Measurements from ENCODE around the gene RNASE1.

RNASE1 gene

DNA sequence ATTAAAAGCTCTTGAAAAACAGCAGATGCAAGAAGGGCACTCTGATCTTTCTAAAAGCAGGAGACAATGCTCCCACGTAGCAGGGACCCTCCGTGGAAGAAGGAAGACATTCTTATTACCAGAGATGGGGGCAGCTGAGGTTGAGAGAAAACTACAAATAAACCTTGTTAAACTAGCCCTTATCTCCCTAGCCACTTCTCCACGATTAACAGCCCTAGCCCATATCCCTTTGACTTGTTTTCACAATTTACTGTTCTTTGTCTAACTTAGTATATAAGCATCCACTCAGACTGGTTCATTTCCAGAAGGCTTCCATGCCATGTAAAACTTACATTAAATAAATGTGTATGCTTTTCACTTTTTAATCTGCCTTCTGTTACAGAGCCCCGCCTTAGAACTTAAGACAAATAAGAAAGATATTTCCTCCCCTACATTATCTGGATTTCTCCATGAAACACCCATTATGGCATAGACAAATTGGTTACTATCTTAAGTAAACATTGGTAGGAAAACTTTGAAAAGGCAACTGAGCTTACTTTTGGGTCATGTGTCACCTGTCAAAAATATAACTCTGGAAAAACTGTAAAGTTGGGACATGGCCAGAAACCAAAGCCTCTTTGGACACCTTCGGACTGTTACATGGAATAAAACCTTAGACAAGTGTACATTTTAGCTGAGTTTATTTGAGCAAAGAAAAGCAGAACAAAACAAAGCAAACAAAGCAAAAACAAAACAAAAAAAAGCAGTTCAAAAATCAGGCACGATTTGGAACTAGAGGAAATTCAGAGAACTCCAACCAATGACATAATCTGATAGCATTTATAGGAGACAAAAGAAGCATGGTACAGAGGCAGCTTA is 4.9 kb upstream of the RNASE1 start:
- DNase-seq (ENCODE audit: low spot score), result no peak

GRCh38 chr14:20805485-20805884 is 2.8 kb upstream of the RNASE1 start:
- DNase-seq (ENCODE audit: low spot score), result no peak

DNA sequence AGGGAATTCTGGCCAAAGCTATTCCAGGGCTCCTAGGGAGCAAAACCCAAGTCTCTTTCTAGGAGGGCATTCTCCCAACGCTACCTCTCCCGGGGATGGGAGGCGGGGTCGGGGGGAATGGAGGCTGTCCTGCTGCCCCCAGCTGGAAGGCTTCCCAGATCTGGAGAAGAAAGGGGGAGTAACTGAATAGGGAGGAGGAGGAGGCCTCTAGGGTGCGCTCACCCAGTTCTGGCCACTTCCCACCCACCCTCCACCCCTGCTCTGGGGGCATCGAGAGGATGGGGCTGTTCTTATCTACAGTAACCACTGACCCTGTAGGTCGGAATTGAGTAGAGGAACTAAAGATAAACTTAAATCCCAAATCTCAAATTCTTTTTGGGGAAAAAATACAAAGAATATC is 579 bp upstream of the RNASE1 start:
- DNase-seq (ENCODE audit: low spot score), result no peak

GRCh38 chr14:20801726-20802125 is 918 bp downstream of the RNASE1 start:
- DNase-seq (ENCODE audit: low spot score), result no peak

DNA sequence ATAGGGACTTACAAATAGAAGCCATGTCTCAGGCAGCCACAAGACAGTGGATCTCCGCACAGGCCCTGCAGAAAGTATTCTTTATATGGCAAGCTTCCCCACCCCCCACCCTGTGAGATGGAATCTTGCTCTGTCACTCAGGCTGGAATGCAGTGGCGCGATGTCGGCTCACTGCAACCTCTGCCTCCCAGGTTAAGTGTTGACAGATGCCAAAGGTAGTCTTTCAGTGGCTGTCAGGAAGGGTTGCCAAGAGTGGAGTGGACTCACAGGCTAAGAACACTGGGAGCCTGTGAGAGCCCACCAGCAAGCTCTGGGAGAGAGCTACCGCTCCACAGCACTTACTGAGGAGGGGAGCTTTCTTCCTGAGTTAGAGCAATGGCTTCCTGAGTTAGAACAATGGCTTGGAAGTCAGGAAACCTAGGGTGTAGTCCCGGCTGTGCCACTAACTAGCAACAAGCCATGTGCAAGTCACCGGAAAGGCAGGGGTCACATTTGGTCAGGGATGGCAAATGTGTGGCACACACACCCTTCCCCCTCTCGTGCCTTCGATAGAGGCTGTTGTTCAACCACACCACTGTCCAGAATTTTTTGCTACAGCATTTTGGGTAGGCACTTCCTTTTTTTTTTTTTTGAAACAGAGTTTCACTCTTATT is 2.6 kb downstream of the RNASE1 start:
- DNase-seq (ENCODE audit: low spot score), result no peak

DNA sequence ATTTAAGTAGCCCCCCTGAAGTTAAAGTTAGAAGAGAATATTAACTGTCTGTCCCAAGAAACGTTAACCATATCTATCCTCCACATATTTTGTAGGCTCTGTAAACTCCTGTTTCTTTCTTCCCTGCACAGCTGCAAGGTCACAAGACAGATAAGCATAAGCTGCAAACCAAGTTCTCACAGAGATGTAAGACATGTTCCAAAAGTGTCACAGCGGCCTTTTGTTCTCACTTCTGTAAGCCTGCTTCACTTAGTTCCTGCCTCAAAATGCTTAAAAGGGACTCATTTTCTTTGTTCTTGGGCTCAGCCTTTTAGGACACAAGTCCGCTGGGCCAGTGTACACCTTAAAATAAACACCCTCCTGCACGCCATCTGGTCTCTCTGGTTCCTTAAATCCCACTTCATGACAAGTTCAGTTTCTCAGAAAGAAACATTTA is 3.2 kb downstream of the RNASE1 start:
- DNase-seq (ENCODE audit: low spot score), result no peak

DNA sequence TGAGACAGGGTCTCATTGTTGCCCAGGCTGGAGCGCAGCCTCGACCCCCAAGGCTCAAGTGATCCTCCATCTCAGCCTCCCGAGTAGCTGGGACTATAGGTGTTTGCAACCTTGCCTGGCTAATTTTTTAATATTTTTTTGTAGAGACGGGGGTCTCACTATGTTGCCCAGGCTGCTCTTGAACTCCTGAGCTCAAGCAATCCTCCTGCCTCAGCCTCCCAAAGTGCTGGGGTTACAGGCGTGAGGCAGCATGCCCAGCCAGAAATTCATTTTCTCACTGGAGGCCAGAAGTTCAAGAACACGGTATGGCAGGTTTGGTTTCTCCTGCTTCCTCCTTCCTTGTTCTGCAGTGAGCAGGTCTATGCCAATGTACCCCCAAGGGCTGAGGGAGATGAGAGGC is 3.7 kb downstream of the RNASE1 start:
- no peak for DNase-seq (ENCODE audit: low spot score)

DNA sequence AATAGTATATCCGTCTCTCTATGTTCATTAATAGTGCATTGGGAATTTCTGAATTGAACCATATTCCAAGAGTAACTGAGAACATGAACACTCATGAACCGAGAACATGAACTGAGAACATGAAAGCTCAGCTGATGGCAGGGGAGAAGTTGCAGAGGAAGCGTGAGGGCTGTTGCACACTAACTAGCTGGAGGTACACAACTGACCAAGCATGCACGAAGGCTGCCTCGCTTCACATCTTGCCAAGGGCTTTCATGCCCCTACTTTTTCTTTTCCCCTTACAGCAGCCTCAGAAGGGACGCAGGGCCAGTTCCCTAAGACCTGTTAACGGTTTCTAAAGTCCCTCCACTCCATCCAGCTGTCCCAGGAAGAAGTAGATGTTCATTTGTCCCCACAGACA is 4.3 kb downstream of the RNASE1 start:
- no peak for DNase-seq (ENCODE audit: low spot score)

- DNase-seq (ENCODE audit: low spot score), result no peak
These were observed 5.5 kb downstream of the RNASE1 start for GRCh38 chr14:20797164-20797563.

DNA sequence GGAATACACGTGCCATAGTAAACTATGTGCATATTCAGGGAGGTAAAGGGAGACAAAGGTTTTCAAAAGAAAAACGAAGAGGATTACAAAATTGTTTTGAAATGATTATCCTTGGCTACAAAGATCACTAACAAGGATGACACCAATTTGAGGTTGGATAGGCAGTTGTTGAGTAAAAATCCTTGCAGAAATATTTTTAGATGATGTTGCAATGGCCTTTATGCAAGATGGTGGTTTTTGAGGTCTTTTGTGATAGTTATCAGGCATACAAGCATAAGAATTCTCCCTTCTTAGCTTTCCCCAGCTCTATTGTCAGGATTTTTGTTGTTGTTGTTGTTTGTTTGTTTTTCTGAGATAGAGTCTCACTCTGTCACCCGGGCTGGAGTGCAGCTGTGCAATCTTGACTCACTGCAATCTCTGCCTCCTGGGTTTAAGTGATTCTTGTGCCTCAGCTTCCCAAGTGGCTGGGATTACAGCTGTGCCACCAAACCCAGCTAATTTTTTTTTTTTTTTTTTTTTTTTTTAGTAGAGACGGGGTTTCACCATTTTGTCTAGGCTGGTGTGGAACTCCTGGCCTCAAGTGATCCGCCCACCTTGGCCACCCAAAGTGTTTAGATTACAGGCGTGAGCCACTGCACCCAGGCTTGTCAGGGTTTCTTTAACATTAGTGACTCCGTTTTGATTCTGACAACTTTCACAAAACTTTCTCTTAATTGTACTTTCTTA is 7.8 kb downstream of the RNASE1 start:
- DNase-seq (ENCODE audit: low spot score), result no peak

- no peak for DNase-seq (ENCODE audit: low spot score)
These were observed 10.1 kb downstream of the RNASE1 start for GRCh38 chr14:20792556-20792955.

DNA sequence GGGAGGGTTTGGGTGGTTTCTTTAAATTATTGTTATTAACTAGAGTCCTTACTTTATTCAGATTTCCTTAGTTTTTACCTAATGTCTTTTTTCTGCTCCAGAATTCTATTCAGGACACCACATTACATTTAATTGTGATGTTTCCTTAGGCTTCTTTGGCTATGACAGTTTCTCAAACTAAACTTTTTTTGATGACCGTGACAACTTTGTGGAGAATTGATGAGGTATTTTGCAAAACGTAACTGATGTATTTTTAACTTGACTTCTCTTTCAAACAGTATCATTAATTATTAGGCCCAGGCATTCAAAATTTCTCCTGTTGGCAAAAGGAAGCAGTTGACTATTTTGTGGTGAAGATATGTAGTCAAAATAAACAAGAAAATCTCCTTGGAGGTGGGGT is 11.0 kb downstream of the RNASE1 start:
- DNase-seq (ENCODE audit: low spot score), result no peak

DNA sequence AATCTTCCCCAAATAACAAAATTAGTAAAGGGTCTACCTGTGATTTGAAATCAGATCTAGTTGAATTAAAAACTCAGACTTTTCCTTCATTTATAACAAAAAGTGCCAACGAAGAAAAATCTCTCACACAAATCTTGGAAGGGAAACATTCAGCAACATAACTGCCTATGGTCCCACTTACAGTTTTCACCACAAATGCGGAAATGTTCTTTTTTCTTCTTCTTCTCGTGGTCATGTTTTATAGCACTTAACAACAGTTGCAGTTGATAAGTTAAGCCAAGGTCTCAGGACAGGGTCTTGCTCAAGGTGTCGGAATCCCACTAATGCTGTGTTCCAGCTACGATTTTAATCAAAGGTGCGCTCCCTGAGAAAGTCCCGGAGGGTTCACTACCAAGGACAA is 11.5 kb downstream of the RNASE1 start:
- no peak for DNase-seq (ENCODE audit: low spot score)

DNA sequence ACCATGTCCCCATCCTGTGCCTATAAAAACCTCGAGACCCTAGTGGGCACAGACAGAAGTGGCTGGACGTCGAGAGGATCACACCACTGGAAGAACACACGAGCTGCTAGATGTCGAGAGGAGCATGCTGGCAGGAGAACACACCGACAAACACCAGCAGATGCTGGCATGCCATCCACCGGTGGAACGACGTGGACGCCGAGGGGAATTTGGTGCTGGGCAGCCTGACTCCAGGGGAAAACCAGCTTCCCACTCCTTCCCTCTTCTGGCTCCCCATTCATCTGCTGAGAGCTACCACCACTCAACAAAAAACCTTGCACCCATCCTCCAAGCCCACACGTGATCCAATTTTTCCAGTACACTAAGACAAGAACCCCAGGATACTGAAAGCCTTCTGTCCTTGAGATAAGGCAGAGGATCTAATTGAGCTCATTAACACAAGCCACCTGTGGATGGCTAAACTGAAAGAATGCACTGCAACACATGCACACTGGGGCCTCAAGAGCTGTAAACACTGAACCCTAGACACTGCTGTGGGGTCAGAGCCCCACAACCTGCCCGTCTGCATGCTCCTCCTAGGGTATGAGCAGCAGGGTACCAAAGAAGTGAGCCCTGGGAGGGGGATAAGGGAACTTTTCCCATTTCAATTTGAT is 12.1 kb downstream of the RNASE1 start:
- DNase-seq (ENCODE audit: low spot score), result no peak

DNA sequence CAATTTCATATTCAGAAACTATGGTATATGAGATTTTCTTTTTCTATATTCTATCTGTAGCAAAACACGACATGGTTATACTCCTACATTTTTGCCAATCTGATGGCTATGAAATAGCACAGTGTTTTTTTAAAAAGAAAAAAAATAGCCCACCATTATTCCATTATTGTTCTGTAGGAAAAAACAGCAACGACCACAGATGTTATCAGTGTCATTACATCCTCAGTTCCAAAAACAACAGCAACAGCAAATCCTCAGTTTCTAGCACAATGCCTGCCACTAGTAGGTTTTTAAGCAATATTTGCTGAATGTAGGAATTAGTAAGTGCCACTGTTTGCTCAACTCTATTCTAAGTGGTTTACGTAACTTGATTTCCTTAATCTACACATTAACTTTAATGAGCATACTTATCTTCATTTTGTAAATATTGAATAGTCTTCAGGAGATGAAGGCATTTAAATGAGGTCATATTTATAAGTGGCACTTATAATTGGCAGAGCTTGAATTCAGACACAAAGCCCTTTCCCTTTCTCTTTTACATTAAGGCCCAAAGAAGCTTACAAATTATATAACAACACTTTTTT is 13.3 kb downstream of the RNASE1 start:
- no peak for DNase-seq (ENCODE audit: low spot score)

- DNase-seq (ENCODE audit: low spot score), result no peak
These were observed 15.6 kb downstream of the RNASE1 start for GRCh38 chr14:20787025-20787424.

- DNase-seq (ENCODE audit: low spot score), result no peak
These were observed 20.3 kb downstream of the RNASE1 start for GRCh38 chr14:20782280-20782890.

DNA sequence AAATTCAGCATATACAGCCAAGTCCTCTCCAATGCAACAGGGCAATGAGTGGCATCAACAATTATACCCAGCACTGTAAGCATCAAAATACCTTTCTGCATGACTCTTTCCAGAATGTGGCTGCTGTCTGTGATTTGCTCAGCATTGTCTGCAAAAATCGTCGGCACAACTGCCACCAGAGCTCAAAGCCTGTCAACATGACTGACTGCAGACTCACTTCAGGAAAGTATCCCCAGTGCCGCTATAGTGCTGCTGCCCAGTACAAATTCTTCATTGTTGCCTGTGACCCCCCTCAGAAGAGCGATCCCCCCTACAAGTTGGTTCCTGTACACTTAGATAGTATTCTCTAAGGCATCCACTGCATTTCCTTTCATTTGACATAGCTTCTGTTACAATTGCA is 20.8 kb downstream of the RNASE1 start:
- DNase-seq (ENCODE audit: low spot score), result no peak

- DNase-seq (ENCODE audit: low spot score), result no peak
These were observed 26.7 kb downstream of the RNASE1 start for GRCh38 chr14:20775901-20776300.

DNA sequence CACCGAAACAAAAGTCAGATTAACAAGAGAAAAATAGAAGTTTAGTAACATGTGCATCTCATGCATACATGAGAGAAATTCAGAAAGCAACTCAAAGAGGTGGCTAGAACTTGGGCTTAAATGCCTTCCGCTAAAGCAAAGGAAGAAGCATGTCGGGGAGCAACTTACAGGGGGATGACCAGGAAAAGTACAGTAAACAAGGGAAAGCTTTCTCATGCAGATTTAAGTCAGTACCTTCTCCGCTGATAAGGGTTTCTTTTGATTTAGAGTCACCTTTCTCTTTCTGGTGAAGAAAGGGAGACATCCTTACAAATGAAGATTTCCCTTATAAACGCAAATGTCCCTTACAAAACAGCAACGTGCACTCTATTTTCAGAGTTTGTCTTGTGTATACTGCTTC is 27.6 kb downstream of the RNASE1 start:
- no peak for DNase-seq (ENCODE audit: low spot score)

DNA sequence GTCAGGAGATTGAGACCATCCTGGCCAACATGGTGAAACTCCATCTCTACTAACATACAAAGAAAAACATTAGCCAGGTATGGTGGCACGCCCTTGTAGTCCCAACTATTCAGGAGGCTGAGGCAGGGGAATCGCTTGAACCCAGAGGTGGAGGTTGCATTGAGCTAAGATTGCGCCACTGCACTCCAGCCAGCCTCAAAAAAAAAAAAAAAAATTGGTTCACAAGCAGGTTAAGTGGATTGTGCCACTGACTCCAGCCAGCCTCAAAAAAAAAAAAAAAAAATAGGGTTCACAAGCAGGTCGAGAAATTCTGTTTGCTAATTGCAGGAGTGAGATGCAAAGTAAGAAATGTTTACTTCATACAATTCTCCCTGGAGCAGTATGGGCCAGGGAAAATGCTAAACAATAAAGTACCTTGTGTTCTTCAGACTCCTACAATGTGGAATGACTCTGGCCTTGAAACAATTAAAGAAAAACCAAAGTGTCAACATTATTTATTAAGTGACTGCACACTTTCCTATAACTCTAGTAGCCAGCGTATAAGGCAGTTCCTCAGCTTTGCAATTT is 28.3 kb downstream of the RNASE1 start:
- DNase-seq (ENCODE audit: low spot score), result no peak
